HG02571 (cell line): Measurements from ENCODE around the gene F13A1.

Source experiments
- ATAC-seq: cut with Tn5 transposase; IDR thresholded peaks from one replicate; pipeline ENCODE4 v1.9.1; 2021; ENCODE audit warnings: mild to moderate bottlenecking, moderate library complexity; ENCODE audit not compliant: unreplicated experiment

The F13A1 gene

DNA sequence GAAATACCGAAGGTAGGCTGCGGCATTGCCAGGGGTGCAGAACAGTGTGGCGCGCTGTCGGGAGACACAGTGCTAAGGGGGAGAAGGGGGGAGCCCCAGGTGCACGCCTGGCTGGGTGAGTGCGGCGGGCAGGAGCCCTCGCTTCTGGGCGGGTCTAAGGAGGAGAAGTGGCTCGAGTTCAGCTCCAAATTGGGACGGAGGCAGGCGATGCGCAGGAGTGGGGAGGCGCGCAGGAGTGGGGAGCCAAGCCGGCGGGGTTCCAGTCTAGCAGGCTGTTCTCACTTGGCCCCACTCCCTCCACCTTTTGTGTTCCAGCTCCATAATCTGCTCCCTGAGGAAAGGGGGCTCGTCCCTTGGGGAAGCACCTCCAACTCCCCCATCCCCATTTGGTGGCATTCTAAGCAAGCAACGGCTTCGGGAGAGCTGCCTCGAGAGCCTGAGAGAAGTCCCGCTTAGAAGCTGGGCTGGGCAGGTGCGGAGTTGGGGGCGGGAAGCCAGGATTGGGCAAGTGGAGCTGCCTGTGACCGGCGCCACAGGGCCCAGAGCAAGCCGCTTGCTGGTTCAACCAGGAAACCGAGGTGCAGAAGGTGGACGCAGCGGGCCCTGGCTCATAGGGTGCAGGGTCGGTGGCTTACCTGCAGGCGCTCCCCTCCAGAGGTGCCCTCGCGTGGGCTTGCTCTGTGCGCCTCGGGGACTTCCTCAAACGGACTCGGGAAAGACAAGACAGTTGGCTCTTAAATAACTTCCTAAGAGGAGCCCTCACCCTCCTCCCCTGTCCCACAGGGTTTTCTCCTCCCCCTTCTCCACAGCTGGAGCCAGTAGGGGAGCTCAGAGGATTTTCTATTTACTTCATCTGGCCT, at the start of gene F13A1:
Gene F13A1, minus strand, starts transcription at position 711 of the 860 bp plus-strand sequence. CDS start 1,998 bp downstream, outside the sequence.
- no peak for ATAC-seq

DNA sequence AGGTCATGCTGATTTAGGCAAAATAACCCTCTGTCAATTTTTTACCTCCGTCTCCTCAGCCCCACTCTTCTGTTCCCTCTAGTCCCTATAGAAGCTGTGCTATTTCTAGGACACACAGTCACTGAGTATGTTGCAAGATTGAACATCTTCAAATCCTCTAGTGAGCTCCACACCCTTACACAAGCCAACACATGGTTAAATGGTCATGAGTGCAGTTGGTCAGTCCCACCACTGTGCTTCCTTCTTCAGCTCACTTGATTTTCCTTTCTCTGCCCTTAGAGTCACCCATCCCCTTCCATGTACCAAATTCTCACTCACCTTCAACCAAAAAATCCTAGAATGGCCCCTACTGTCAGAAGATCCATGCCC, 48.2 kb upstream of the F13A1 start:
- ATAC-seq: no peak

DNA sequence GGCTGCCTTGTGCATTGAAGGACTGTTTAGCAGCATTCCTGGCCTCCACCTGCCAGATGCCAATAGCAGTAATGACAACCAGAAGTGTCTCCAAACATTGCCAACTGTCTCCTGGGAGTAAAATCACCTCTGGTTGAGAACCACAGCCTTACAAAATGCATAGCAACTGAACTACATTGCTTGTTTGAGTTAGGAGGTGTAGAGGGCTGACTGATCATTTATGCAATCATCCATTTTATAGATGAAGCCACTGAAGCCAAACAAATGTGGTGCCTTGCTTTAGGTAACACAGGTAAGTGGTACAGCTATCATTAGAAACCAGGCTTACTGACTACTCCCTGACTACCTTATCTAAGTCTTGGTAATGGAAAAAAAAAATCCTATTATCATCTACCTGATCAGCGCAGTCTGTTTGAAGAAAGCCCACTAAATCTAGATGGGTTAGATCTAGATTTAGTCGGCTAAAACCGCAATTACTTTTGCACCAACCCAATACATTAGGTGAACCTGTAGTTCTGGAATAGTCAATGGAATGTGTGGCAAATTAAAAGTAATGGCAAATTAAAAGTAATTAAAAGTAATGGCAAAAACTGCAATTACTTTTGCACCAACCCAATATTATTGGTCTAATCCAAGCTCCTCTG, 47.7 kb upstream of the F13A1 start:
- no peak for ATAC-seq

DNA sequence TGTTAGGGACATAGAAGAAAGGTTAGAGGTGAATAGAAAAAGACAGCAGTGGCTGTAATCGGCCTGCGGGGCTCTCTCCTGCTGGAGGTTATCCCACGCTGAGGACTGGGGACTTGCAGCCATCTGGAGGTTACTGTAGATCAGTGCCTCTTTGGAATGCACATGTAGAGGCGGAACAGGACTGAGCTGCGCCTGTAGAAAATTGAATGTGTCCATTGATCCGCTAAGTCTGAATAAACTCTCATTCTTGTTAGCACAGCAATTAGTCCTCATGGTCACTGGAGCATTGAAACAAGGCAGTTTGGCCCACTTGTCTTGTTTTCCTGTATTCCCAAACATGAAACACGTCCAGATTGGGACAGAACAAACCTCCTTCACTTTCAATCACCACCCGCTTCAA, 46.3 kb upstream of the F13A1 start:
- no peak for ATAC-seq

DNA sequence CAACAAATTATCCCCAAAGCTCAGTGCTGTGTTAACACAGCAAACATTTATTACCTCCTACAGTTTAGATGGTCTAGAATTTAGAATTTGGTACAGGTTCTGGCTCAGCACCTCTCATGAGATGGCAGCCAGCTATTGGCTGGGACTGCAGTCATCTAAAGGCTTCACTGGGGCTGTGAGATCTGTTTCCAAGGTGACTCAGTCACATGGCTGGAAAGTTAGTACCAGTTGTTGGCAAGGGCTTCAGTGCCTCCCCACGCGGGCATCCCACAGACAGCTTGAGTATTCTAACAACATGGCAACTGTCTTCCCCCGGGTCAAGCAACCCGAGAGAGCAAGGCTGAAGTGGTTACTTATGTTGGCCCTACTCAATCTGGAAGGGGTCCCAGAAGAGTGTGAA, 44.8 kb upstream of the F13A1 start:
- ATAC-seq: no peak

DNA sequence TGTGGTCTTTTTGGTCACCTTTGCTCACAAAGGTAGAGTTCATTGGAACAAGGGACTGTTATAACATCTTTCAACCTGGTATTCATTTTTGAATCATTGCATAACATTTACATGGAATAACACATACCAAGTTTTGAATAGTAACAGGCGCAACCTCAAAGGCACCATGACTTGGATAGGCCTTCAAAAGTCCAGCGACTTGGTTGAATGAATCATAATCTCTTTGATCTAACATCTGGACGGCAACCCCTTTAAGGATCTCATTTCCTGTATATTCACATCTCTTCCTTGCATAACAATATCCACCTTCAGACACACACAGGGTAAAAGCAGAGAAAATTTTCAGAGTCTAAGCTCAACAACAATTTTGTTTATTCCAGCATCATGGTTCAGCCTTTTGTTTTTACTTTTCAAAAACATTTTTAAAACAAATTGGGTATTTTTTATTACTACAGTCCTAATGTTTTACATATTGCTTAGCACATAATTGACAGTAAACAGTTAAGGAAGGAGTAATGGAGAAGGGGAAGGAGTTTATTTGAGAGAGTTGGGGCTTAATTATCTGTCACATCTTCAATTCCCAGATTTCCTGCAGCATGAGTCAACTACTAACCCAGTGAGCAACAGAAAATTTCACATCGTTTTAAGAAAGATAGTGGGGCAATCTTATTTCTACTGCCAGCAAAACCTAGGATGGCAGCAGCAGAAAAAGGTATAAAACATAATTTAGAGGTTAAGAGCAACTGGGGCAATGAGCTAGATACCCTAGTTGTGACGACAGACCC, 41.8 kb upstream of the F13A1 start:
- no peak for ATAC-seq

DNA sequence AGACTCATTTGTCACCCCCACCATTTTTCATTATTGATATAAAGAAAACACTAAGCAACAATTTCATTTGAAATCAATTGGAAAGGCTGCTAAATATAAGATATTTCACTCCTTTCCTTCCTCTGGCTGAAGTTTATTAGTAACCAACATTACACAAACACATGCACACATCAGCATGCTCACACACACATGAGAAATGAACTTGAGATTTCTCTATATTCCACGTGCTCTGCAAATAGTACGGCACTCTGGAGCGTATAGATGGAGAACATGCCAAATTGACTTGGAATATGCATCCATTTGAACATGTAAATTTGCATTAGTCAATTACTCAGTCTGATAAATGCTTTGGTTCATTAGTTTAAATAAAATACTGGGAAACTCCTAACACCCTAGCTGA, 37.1 kb upstream of the F13A1 start:
- ATAC-seq: no peak

DNA sequence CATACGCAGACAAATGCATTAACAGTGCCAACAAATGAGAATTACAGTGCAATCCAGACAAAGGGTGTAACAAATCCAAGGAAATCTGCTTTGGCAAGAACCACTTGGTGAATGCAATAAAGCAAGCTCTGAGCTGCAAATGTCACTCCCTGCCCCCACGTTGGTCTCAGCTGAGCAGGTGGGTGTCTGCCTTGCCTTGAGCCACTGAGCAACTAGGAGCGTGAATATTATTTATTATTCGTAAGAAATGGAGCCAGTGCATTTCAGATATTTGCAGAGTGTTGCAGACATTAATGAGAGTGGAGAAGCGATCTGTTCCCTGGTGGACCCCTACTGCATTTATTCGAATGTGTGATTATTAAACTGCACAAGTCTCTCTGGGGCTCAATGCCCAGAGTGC, 36.6 kb upstream of the F13A1 start:
- no peak for ATAC-seq

DNA sequence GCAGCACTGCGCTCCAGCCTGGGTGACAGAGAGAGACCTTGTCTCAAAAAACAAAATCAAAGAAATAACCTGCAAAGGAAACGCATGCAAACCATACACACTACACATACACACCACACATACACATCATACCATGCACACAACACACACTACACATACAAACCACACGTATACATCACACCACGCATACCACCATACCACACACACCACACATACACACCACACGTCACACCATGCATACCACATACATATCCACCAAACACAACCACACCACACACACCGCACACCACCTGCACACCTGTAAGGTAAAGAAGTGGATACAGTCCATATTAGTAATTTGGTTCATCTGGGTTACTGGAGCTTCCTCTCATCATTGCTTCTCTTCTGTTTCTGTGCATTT, 32.3 kb upstream of the F13A1 start:
- ATAC-seq: no peak

DNA sequence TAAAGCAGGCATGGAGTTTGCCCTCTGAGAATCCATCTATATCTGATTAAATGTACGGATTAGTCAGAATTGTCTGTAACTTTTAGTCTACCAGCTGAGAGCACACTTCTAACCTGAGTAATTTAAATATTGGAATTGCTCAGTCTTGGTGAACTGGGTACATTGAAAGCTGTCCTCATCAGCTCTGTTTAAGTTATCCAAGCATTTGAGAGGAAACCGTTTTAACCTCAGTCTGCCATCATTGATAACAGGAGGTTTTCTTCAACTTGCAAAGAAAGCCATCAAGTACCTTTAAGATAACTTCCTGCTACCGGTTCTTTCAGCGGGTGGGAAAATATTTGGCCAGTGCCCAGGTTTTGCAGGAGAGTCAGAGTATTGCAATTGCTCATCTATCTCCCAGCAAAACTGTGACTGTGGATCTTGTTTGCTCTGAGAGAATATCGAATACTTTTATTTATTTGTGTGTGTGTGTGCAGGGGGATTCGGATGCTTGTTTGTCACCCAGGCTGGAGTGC, 31.1 kb upstream of the F13A1 start:
- ATAC-seq: no peak

DNA sequence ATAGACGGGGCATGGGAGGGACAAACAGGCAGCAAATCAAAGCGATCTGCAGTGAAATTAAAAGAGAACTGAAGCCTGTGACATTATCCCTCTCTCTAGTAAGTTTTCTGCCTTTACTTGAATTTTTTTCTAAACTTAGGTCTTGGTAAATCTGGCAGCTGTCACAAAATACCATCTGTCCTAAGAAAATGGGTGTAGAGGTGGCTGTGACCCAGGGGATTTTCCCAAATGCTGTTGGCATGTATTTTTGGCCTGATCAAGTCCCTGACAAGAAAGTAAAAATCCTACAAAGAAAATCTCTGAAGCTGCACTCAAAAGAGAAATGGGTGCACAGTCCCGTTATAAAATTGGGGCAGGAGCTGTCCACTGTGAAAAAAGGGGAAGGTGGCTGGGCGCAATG, 30.2 kb upstream of the F13A1 start:
- no peak for ATAC-seq

DNA sequence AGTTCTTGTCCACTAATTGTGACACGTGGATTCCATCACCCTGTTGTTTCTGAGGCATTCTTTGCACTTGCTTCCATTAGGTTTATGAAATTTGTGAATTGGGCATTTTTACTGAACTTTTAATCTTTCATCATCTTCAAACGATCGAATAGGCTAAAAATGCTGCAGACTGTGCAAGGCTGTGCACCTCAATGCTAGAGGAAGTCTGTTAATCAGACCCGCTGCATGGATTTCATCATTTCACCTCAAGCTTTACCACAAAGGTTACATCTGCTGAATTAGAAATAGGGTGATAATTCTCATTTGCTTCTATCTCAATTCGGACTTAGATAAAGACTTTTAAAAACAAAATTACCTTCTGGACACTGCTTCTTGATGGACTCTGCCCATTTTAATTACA, 27.8 kb upstream of the F13A1 start:
- ATAC-seq: no peak

DNA sequence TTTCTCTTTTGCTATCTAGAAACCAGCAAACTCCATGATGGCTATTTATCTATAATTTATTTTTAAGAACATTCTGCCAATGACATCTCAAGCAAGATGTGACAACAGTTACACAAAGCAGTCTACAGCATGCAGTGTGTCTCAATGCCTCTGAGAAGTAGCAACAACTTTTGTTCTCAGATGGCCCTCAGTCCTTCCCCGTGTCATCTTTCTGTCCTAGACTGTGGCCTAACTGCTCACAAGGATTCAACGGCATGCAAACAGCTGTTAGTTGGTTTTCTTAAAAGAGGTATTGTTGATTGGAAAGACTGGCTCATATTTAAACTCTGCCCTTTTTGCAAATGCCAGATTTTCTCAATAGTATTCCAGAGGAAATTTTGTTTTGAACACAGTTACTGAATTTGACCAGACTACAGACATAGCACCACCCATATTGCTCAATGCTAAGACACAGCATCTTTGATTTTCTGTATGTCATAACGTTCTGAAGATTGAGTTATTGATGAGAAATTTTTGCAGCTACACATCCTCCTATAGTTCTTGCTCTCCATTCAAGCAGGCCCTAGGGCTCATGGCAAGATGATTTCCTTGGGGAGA, 26.1 kb upstream of the F13A1 start:
- ATAC-seq: no peak

DNA sequence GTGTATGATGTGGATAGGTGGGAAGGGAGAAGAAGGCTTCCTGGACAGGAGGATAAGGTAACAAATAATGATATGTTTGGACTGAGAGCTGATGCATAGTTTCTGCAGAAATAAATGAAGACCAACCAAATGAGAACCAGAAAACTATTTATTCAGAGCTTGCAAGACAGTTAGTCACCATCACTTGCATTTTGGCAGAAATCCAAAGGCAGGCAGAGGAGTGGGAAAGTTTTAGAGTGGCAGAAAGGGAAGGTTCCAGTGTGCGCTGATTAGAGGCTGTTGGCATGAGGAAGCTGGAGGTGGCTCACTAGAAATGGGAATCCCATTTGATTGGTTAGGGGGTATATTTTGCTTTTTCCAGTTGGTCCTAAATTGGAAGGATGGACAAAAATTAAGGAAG, 13.0 kb upstream of the F13A1 start:
- ATAC-seq: no peak

DNA sequence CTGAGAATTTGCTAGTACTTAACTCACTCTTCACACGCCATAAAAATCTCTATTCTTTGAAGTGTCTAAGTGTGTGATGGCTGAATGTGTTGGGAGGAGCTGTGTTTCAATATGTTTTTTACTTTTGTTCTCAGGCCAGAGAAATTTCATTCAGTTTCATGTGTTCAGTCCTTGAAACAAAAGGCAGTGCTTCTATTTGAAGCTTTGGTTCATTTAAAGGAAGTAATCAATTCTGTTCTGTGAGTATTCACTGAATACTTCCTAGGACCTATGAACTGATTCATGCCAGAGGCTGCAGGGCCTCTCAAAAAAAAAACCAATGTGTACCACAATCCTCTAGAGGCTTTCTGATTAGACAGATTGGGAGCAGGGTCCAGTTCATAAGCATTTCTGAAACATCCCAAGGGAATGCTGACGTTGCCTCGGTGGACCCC, 12.4 kb upstream of the F13A1 start:
- no peak for ATAC-seq

DNA sequence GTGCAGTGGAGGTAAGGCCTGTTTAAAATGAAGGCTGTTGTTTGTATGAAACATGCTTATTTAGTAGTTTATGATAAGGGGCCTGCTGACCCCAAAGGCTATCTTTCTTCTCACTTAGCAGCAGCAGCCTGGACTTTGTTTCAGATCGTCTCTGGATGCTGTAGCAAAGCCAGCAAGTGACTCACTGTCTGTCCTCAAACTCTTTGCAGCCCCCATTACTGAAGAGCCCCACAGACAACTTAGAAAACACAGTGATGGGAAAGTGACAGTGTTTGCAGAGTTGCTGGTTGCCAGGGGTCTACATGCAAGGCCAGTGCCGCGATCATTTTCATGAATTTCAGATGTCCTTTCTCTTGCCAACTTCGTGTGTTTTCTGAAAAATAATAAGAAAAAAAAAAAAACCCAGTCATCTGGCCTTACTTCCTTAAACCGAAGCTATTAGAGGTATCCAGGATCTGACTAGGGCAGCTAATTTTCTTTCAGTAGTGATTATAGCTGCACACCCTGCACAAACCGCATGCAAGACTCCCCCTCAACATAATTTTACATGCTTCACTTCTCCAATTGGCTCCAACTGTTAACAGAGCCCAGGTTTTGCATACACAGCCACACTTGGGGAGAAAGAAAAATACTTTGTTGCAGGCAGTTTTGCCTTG, 11.6 kb upstream of the F13A1 start:
- ATAC-seq: peak; percentile 70

DNA sequence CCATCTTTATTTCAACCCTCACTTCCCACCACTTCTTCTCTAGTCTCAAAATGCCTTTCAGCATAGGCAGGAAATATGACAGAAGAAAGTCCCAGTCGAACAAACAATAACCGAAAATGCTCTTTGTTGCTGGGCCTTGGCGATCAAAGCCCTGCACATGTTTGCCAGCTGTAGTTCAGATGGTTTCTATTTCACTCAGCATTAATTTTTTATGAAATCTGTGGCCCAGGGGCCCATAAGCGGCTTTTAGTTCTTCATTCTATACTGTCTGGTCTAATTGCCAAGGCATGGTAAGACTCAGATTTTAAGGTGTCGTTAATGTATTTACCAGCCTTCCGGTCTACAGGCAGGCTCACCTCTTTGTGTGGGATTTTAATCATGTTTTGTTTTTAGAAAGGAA, 10.9 kb upstream of the F13A1 start:
- ATAC-seq: peak; percentile 84

DNA sequence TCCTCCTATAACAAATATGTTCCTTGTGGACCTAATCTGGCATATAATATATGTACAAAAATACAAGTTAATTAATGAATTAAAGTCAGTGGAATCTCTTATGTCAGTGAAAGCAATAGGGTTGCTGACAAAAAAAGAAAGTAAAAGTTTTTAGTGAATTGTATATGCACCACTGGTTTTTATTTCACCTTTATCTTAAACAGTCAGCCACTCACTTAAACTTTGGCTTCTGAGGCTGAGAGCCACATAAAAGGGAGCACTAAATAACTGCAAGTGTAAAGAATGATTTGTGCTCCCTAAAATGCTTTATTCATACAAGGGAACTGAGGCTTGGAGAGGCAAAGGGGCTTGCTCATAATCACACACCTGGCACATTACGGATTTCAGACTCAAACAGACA, 9.9 kb upstream of the F13A1 start:
- ATAC-seq: no peak

DNA sequence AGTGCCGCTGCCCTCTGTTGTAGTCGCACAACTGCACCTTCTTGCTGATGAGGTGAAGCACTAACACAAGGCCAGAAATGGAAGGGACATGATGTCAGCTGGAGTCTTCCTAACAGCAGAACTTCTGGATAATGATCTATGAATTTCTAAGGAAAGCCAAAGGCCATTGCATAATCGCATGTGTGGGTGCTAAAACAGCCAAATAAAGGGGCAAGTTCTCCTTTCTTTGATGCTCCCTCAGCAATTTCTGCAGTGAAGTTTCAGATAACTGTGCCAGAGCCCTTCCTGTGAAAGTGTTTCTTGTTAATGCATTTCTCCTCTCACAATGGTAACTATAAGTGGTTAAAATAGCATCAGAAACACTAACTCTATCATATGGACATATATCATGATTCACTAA, 8.0 kb upstream of the F13A1 start:
- no peak for ATAC-seq

DNA sequence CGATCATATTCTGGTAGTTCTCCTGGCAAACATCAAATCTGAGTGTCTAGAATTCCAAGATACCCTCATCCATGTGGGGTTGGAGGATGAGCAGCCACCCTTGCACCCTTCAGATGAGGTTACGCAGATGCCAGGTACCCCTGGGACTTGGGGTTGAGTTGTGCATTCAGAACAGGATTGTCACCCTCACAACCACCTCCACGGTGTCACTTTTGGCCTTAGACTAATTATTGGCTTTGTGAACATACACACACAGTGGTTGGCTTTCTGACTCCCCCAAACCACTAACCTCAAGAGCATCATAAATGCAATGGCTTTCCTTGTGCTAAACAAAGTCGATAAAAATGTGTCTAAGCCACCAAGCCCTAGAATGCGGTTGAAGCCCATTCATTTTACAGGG, 2.9 kb upstream of the F13A1 start:
- ATAC-seq: no peak

DNA sequence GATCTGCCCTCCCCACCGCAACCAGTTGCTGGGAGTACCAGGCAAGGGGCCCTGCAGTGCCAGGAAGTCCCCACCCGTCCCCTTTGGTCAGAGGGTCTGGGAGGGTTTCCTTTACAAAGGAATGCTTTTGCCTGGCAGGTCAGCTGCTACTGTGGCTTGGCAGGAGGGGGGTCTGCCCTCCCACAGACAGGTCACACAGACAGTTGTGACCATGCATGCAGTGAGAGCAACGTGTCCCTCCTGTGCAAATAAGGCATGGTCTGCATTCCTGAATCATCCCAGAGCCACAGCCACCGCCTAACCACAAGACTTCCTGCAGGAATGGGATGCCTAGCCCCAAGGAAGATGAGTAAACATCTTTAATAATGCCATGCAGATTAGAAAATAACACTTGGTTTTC, 439 bp upstream of the F13A1 start:
- no peak for ATAC-seq
